Calu3 (cell line): ENCODE data around the gene TEX2. TPM values are rescaled to one million over a fixed set of nuclear protein-coding genes. Genes with fewer than 3 reads are reported as not detected.

Experiments
- BruUV-seq: library from RNA; stranded (reverse); fragments of 400-500 nt; replicated peaks from 2 replicates; lab custom pipeline; 2021; lab: Mats Ljungman, UMichigan
- CTCF ChIA-PET: fragments of 300-600 bp; sonication (Branson Sonifier 250); formaldehyde crosslinking; loops from one replicate; lab custom pipeline; 2022; ENCODE audit warnings: antibody characterized with exemption; lab: Charles Lee
- DNase-seq: peaks from one replicate; pipeline ENCODE4 v3.0.0; 2022
- H3K27ac Mint-ChIP-seq: one replicate; pipeline ENCODE4 v1.8.0; 2022; ENCODE audit warnings: mixed read lengths; ENCODE audit not compliant: unreplicated experiment
- H3K27me3 Mint-ChIP-seq: one replicate; pipeline ENCODE4 v1.8.0; 2022; ENCODE audit warnings: mixed read lengths; ENCODE audit not compliant: unreplicated experiment
- H3K36me3 Mint-ChIP-seq: one replicate; pipeline ENCODE4 v1.8.0; 2022; ENCODE audit warnings: mild to moderate bottlenecking, moderate library complexity, mixed read lengths; ENCODE audit not compliant: insufficient read depth, unreplicated experiment
- H3K4me1 Mint-ChIP-seq: one replicate; pipeline ENCODE4 v1.8.0; 2022; ENCODE audit warnings: mild to moderate bottlenecking, low read depth, mixed read lengths; ENCODE audit not compliant: unreplicated experiment
- H3K4me3 Mint-ChIP-seq: one replicate; pipeline ENCODE4 v1.8.0; 2022; ENCODE audit warnings: mild to moderate bottlenecking, low read depth, moderate library complexity, mixed read lengths; ENCODE audit not compliant: unreplicated experiment
- H3K9me3 Mint-ChIP-seq: one replicate; pipeline ENCODE4 v1.8.0; 2022; ENCODE audit warnings: low read depth, mixed read lengths; ENCODE audit not compliant: unreplicated experiment
- intact Hi-C: fragments of 100-400 bp; cut with micrococcal nuclease; formaldehyde crosslinking; loops from one replicate; pipeline ENCODE4 v1.10.0; 2022; ENCODE audit not compliant: unreplicated experiment
- total RNA-seq: library from RNA; stranded (reverse); gene quantifications from 2 replicates; pipeline ENCODE4 v1.2.3, GENCODE V29; 2022
- TF ChIP-seq, protein P1 (sequence below): fragments of 200-600 bp; IDR thresholded peaks from one replicate; pipeline ENCODE4 v1.8.0; 2022; ENCODE audit warnings: antibody characterized with exemption; ENCODE audit not compliant: unreplicated experiment

TEX2 gene
- total RNA-seq, 1 experiment from 2014 or later, result 12.3 TPM

GRCh38 chr17:64192589-64192988 lies 70.5 kb downstream of the TEX2 start:
- TF ChIP-seq, protein P1, sequence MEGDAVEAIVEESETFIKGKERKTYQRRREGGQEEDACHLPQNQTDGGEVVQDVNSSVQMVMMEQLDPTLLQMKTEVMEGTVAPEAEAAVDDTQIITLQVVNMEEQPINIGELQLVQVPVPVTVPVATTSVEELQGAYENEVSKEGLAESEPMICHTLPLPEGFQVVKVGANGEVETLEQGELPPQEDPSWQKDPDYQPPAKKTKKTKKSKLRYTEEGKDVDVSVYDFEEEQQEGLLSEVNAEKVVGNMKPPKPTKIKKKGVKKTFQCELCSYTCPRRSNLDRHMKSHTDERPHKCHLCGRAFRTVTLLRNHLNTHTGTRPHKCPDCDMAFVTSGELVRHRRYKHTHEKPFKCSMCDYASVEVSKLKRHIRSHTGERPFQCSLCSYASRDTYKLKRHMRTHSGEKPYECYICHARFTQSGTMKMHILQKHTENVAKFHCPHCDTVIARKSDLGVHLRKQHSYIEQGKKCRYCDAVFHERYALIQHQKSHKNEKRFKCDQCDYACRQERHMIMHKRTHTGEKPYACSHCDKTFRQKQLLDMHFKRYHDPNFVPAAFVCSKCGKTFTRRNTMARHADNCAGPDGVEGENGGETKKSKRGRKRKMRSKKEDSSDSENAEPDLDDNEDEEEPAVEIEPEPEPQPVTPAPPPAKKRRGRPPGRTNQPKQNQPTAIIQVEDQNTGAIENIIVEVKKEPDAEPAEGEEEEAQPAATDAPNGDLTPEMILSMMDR, result no peak
- DNase-seq, result no peak
- Mint-ChIP-seq H3K27ac (no peak overlapping the region), H3K36me3 (no peaks in the 10 kb centered on the region), H3K27me3 (no peaks in the 10 kb centered on the region), H3K4me3 (no peak overlapping the region), H3K9me3 (no peaks in the 10 kb centered on the region), H3K4me1 (no peaks in the 10 kb centered on the region)
- no TSS peak for BruUV-seq
- intact Hi-C loops, result no loop called here
- CTCF ChIA-PET, result no interaction called here

- H3K9me3 Mint-ChIP-seq, result no peaks in the 10 kb centered on the region
- H3K4me3 Mint-ChIP-seq, result no peak overlapping the region
- TF ChIP-seq, protein P1, result no peak
- no peaks in the 10 kb centered on the region for H3K27me3 Mint-ChIP-seq
- no peak overlapping the region for H3K27ac Mint-ChIP-seq
- no peaks in the 10 kb centered on the region for H3K36me3 Mint-ChIP-seq
- intact Hi-C loops, result no loop called here
- no peaks in the 10 kb centered on the region for H3K4me1 Mint-ChIP-seq
- DNase-seq, result no peak
- BruUV-seq, result no TSS peak
- CTCF ChIA-PET, result interaction anchor here (0.8 kb wide), 1 partner anchor 134 kb away, joined by 3 read pairs; no protein-coding TSS in a partner anchor
These were observed 72.6 kb downstream of the TEX2 start for GRCh38 chr17:64190472-64190871.

DNA sequence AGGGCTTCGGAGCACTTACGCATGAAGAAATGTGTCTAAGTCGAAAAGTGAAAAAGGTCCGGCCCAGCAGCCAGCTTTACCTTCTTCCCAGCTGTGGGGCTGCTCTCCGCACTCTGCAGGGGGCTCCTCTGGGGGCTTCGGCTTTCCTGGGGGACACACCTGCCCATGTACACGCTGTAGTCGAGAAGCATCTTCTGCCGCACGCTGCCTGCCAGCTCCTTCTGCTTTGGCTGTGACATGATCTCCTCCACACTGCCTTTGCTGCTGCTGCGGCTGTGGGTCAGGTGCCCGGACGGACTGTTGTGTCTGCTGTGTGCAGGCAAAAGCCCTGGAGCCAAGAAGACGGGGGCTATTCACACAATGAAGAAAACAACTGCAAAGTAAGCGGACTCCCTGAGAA lies 75.0 kb downstream of the TEX2 start:
- no peaks in the 10 kb centered on the region for H3K27me3 Mint-ChIP-seq
- CTCF ChIA-PET, result no interaction called here
- DNase-seq, result no peak
- H3K36me3 Mint-ChIP-seq, result no peaks in the 10 kb centered on the region
- H3K4me1 Mint-ChIP-seq, result no peaks in the 10 kb centered on the region
- H3K9me3 Mint-ChIP-seq, result no peaks in the 10 kb centered on the region
- TF ChIP-seq, protein P1, result no peak
- no TSS peak for BruUV-seq
- intact Hi-C loops, result no loop called here
- H3K4me3 Mint-ChIP-seq, result no peak overlapping the region
- H3K27ac Mint-ChIP-seq, result no peak overlapping the region

- intact Hi-C loops, result no loop called here
These were observed 75.8 kb downstream of the TEX2 start for GRCh38 chr17:64187093-64187895.

More at GRCh38 chr17:64187093-64187895, 75.8 kb downstream of the TEX2 start:
- CTCF ChIA-PET, result no interaction called here
- no peaks in the 10 kb centered on the region for H3K36me3 Mint-ChIP-seq
- TF ChIP-seq, protein P1, result no peak
- H3K4me3 Mint-ChIP-seq, result no peak overlapping the region
- no peak overlapping the region for H3K27ac Mint-ChIP-seq
- H3K9me3 Mint-ChIP-seq, result no peaks in the 10 kb centered on the region
- no peaks in the 10 kb centered on the region for H3K4me1 Mint-ChIP-seq
- BruUV-seq, result no TSS peak
- H3K27me3 Mint-ChIP-seq, result no peaks in the 10 kb centered on the region
- DNase-seq, result no peak
